Measurements from ENCODE around the gene SPTA1. TPM values are rescaled to one million over a fixed set of nuclear protein-coding genes. Genes with fewer than 3 reads are reported as not detected.

The SPTA1 gene
- total RNA-seq, 2 experiments from 2014 or later: 0.44 TPM; not detected in 1

- H3K9me2 ChIP-seq (ENCODE audit: insufficient read depth, low read length): no peaks in the 10 kb centered on the region
- ChIA-PET CTCF (ENCODE audit: unreplicated experiment) (no interaction called here), POLR2A (no interaction called here)
- intact Hi-C loops (cut with micrococcal nuclease; ENCODE audit: unreplicated experiment): no loop called here
- no peaks in the 10 kb centered on the region for H3K9me3 ChIP-seq (ENCODE audit: low read length)
- H3K27ac ChIP-seq (ENCODE audit: low read depth, low read length, poor library complexity, severe bottlenecking): no peak overlapping the region
- no peaks in the 10 kb centered on the region for H3K79me2 ChIP-seq (ENCODE audit: insufficient read depth, low read depth, low read length)
- H4K20me1 ChIP-seq (ENCODE audit: insufficient read depth, low read length): no peaks in the 10 kb centered on the region
- H3K4me3 ChIP-seq (ENCODE audit: low read depth, low read length, poor library complexity, severe bottlenecking): no peak overlapping the region
- H3K4me2 ChIP-seq (ENCODE audit: low read length): no peak overlapping the region
- H3K4me1 ChIP-seq (ENCODE audit: insufficient read depth, low read length, poor library complexity, severe bottlenecking): no peaks in the 10 kb centered on the region
- no peaks in the 10 kb centered on the region for H3K36me3 ChIP-seq (ENCODE audit: insufficient read depth, low read length)
- H2AFZ ChIP-seq (ENCODE audit: low read length): no peak overlapping the region
- TF ChIP-seq EZH2phosphoT487 (IDR thresholded peaks at IDR 0.05; ENCODE audit: borderline replicate concordance, low read depth, low read length) (no peak), CTCF (conservative IDR thresholded peaks at IDR 0.05; ENCODE audit: low read length) (no peak)
- BruUV-seq (replicated peaks): no TSS peak
- DNase-seq (ENCODE audit: low spot score): no peak
Measured at GRCh38 chr1:158687037-158687436, 522 bp upstream of the SPTA1 start.

GRCh38 chr1:158685085-158685484 lies 1.4 kb downstream of the SPTA1 start:
- no peaks in the 10 kb centered on the region for H3K79me2 ChIP-seq (ENCODE audit: insufficient read depth, low read depth, low read length)
- H4K20me1 ChIP-seq (ENCODE audit: insufficient read depth, low read length): no peaks in the 10 kb centered on the region
- no peaks in the 10 kb centered on the region for H3K9me3 ChIP-seq (ENCODE audit: low read length)
- TF ChIP-seq EZH2phosphoT487 (IDR thresholded peaks at IDR 0.05; ENCODE audit: borderline replicate concordance, low read depth, low read length): no peak
- TF ChIP-seq CTCF (conservative IDR thresholded peaks at IDR 0.05; ENCODE audit: low read length): no peak
- H3K36me3 ChIP-seq (ENCODE audit: insufficient read depth, low read length): no peaks in the 10 kb centered on the region
- H3K9me2 ChIP-seq (ENCODE audit: insufficient read depth, low read length): no peaks in the 10 kb centered on the region
- no peak overlapping the region for H3K4me2 ChIP-seq (ENCODE audit: low read length)
- POLR2A ChIA-PET: interaction anchor here (0.5 kb wide), 1 partner anchor 1960 kb away, joined by 3 read pairs; no protein-coding TSS in a partner anchor
- H2AFZ ChIP-seq (ENCODE audit: low read length): no peak overlapping the region
- H3K4me3 ChIP-seq (ENCODE audit: low read depth, low read length, poor library complexity, severe bottlenecking): no peak overlapping the region
- CTCF ChIA-PET (ENCODE audit: unreplicated experiment): no interaction called here
- intact Hi-C loops (cut with micrococcal nuclease; ENCODE audit: unreplicated experiment): no loop called here
- H3K27ac ChIP-seq (ENCODE audit: low read depth, low read length, poor library complexity, severe bottlenecking): no peak overlapping the region
- H3K4me1 ChIP-seq (ENCODE audit: insufficient read depth, low read length, poor library complexity, severe bottlenecking): no peaks in the 10 kb centered on the region
- no TSS peak for BruUV-seq (replicated peaks)
- DNase-seq (ENCODE audit: low spot score): no peak

- ChIA-PET POLR2A (no interaction called here), CTCF (ENCODE audit: unreplicated experiment) (no interaction called here)
- Histone ChIP-seq H3K36me3 (ENCODE audit: insufficient read depth, low read length) (no peaks in the 10 kb centered on the region), H3K4me2 (ENCODE audit: low read length) (no peak overlapping the region), H2AFZ (ENCODE audit: low read length) (no peak overlapping the region), H3K4me1 (ENCODE audit: insufficient read depth, low read length, poor library complexity, severe bottlenecking) (no peaks in the 10 kb centered on the region), H3K4me3 (ENCODE audit: low read depth, low read length, poor library complexity, severe bottlenecking) (no peak overlapping the region), H4K20me1 (ENCODE audit: insufficient read depth, low read length) (no peaks in the 10 kb centered on the region), H3K27ac (ENCODE audit: low read depth, low read length, poor library complexity, severe bottlenecking) (no peak overlapping the region), H3K9me2 (ENCODE audit: insufficient read depth, low read length) (no peaks in the 10 kb centered on the region), H3K79me2 (ENCODE audit: insufficient read depth, low read depth, low read length) (no peaks in the 10 kb centered on the region), H3K9me3 (ENCODE audit: low read length) (no peaks in the 10 kb centered on the region)
- intact Hi-C loops (cut with micrococcal nuclease; ENCODE audit: unreplicated experiment): no loop called here
- BruUV-seq (replicated peaks): no TSS peak
- TF ChIP-seq CTCF (conservative IDR thresholded peaks at IDR 0.05; ENCODE audit: low read length): no peak
- no peak for TF ChIP-seq EZH2phosphoT487 (IDR thresholded peaks at IDR 0.05; ENCODE audit: borderline replicate concordance, low read depth, low read length)
- DNase-seq (ENCODE audit: low spot score): no peak
Measured at GRCh38 chr1:158681606-158682005, 4.9 kb downstream of the SPTA1 start.

Data from OCI-LY7 (cell line).